CD14-positive monocyte (primary cell): ENCODE data around the gene SLK. TPM values are rescaled to one million over a fixed set of nuclear protein-coding genes. Genes with fewer than 3 reads are reported as not detected.

Experiments
- DNase-seq, 3 donors: peaks; one replicate each; pipeline ENCODE4 v3.0.0-alpha.2; 2011 to 2022
- H2AFZ ChIP-seq: 2 replicates; pipeline ENCODE4 v1.6.0; 2012; ENCODE audit warnings: mild to moderate bottlenecking, low read depth, low read length, inconsistent platforms; ENCODE audit not compliant: insufficient read depth, poor library complexity, severe bottlenecking
- H3K27ac ChIP-seq, 2 donors: 1 replicate in 1 of 2; 2 replicates in 1 of 2; pipeline ENCODE4 v1.5.1; 2012 to 2013; ENCODE audit warnings: low read length in 2 of 2, control low read depth in 1 of 2, inconsistent platforms in 1 of 2, low read depth in 1 of 2, mild to moderate bottlenecking in 1 of 2
- H3K27me3 ChIP-seq, 2 donors: one replicate each; pipeline versions ENCODE4 v1.6.0 to v1.6.1; 2011 to 2013; ENCODE audit warnings: low read length in 2 of 2; ENCODE audit not compliant: control insufficient read depth in 2 of 2, insufficient read depth in 2 of 2
- H3K36me3 ChIP-seq, 2 donors: replicated peaks in 1 of 2; 1 replicate in 1 of 2; 2 replicates in 1 of 2; pipeline versions ENCODE4 v1.5.1 to v1.6.1; 2012 to 2013; ENCODE audit warnings: low read length in 2 of 2, control low read depth in 1 of 2, inconsistent platforms in 1 of 2, mild to moderate bottlenecking in 1 of 2; ENCODE audit not compliant: insufficient read depth in 2 of 2, control insufficient read depth in 1 of 2
- H3K4me1 ChIP-seq, 2 donors: 1 replicate in 1 of 2; 2 replicates in 1 of 2; pipeline versions ENCODE4 v1.5.1 to v1.6.1; 2012 to 2013; ENCODE audit warnings: low read length in 2 of 2, control low read depth in 1 of 2, inconsistent platforms in 1 of 2, mild to moderate bottlenecking in 1 of 2, moderate library complexity in 1 of 2; ENCODE audit not compliant: insufficient read depth in 2 of 2, control insufficient read depth in 1 of 2
- H3K4me2 ChIP-seq: replicated peaks from 2 replicates; pipeline ENCODE3; 2012; ENCODE audit warnings: low read length, moderate library complexity, mild to moderate bottlenecking; ENCODE audit not compliant: poor library complexity, severe bottlenecking; ENCODE audit errors: extremely low read depth
- H3K4me3 ChIP-seq, 3 experiments: fragments of 200-600 bp in 1 of 3; sonication (generic) in 1 of 3; replicated peaks in 1 of 3; 1 replicate in 2 of 3; 2 replicates in 1 of 3; pipeline ENCODE4 v1.5.1; 2011 to 2013; ENCODE audit warnings: low read length in 3 of 3, mild to moderate bottlenecking in 3 of 3, control low read depth in 2 of 3, low read depth in 2 of 3, inconsistent platforms in 1 of 3, moderate library complexity in 1 of 3
- H3K79me2 ChIP-seq: 2 replicates; pipeline ENCODE4 v1.6.0; 2012; ENCODE audit warnings: mild to moderate bottlenecking, control low read depth, inconsistent platforms, low read length, moderate library complexity; ENCODE audit not compliant: insufficient read depth
- H3K9ac ChIP-seq: 2 replicates; pipeline ENCODE4 v1.6.0; 2017; ENCODE audit warnings: low read length, mild to moderate bottlenecking; ENCODE audit not compliant: insufficient read depth, poor library complexity, severe bottlenecking
- H3K9me3 ChIP-seq, 2 donors: replicated peaks in 1 of 2; 1 replicate in 1 of 2; 2 replicates in 1 of 2; pipeline versions ENCODE4 v1.5.1 to v1.6.1; 2012 to 2013; ENCODE audit warnings: low read length in 2 of 2, control low read depth in 1 of 2; ENCODE audit not compliant: control insufficient read depth in 1 of 2, insufficient read depth in 1 of 2
- H4K20me1 ChIP-seq: 2 replicates; pipeline ENCODE4 v1.6.0; 2012; ENCODE audit warnings: mild to moderate bottlenecking, low read length, control low read depth, moderate library complexity; ENCODE audit not compliant: insufficient read depth
- H3K27ac Mint-ChIP-seq, 7 donors: one replicate each; pipeline ENCODE4 v1.8.0; 2020; ENCODE audit warnings: mild to moderate bottlenecking in 7 of 7, mixed read lengths in 7 of 7, moderate library complexity in 6 of 7, inconsistent platforms in 2 of 7
- H3K27me3 Mint-ChIP-seq, 3 donors: one replicate each; pipeline ENCODE4 v1.8.0; 2021 to 2022; ENCODE audit warnings: low read depth in 3 of 3, mild to moderate bottlenecking in 3 of 3, mixed read lengths in 3 of 3, moderate library complexity in 3 of 3, inconsistent platforms in 1 of 3
- H3K36me3 Mint-ChIP-seq, 2 donors: one replicate each; pipeline ENCODE4 v1.8.0; 2020; ENCODE audit warnings: mixed read lengths in 2 of 2, inconsistent platforms in 1 of 2, mild to moderate bottlenecking in 1 of 2
- H3K4me1 Mint-ChIP-seq: one replicate; pipeline ENCODE4 v1.8.0; 2020; ENCODE audit warnings: mild to moderate bottlenecking, mixed read lengths
- H3K4me3 Mint-ChIP-seq, 2 donors: one replicate each; pipeline ENCODE4 v1.8.0; 2020; ENCODE audit warnings: mild to moderate bottlenecking in 2 of 2, mixed read lengths in 2 of 2, moderate library complexity in 1 of 2
- H3K9me3 Mint-ChIP-seq, 7 donors: one replicate each; pipeline ENCODE4 v1.8.0; 2020 to 2022; ENCODE audit warnings: mixed read lengths in 7 of 7, mild to moderate bottlenecking in 6 of 7, moderate library complexity in 6 of 7, inconsistent platforms in 2 of 7
- CTCF ChIP-seq: fragments of 200-600 bp; IDR thresholded peaks from one replicate; pipeline ENCODE4 v1.8.0; 2022; ENCODE audit warnings: antibody characterized with exemption, mild to moderate bottlenecking
- WGBS: methylation state at CpG from one replicate; pipeline ENCODE4 v1.1.5; 2013; ENCODE audit warnings: missing lambda C conversion rate; ENCODE audit not compliant: insufficient coverage; 5-methylcytosine and 5-hydroxymethylcytosine counted together
- intact Hi-C, 2 donors: fragments of 100-400 bp; cut with micrococcal nuclease; formaldehyde crosslinking; loops; one replicate each; pipeline versions ENCODE4 v1.15.0 to v1.15.1; 2023
- polyA plus RNA-seq, 3 donors: library from polyadenylated mRNA; depleted of rRNA in 1 of 3; unstranded in 2 of 3; stranded (reverse) in 1 of 3; fragments of 300-500 nt in 2 of 3; fragments of >200 nt in 1 of 3; fragmentation: Illumina TruSeq in 2 of 3; gene quantifications; 1 replicate in 2 of 3; 2 replicates in 1 of 3; pipeline ENCODE4 v1.2.3, GENCODE V29; 2012 to 2021

SLK gene
- polyA plus RNA-seq, 3 donors: 2.9 to 6.5 (median 4.4) TPM

DNA sequence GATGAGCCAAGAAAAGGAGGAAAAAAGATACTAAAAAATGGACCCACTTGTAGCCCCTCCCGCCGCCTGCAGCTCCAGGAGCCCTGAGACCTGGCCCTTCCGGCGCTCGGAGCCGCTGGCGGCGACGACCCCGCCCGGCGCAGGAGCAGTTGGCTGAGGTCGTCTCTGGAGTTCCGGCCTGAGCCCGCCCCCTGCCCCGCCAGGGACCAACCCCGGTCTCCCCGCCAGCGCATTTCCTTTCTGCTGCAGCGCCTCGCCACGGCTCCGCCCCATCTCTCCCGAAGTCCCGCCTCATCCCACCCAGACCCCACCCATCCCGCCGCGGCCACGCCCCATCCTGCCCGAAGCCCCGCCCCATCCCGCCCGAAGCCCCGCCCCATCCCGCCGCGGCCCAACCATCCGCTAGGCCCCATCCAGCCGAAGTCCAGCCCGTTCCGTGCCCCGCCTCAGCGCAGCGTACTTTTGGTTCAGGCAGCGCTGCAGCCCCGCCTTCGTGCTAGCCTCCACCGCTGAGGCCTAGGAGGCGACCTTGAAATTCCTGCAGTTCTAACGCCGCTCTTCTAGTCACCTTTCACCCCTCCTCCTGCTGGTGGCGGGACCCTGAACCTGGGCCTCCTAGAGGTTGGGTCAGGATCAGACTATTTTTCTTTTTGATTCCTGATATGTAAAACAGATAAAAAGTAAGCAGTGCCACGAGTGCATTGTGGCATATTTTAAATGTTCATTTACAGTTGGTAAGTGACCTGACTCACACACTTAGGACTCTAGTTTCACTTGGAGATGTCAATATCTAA, 48.7 kb upstream of the SLK start, which contains the start of gene STN1:
Gene STN1 (minus strand): TSS at position 132 of the 794 bp plus-strand sequence. CDS start 590 bp downstream, outside the sequence.
- Histone ChIP-seq H3K79me2 (peaks cover 37% of the 10 kb centered on the region), H3K36me3 (peaks cover 0 to 1% of the 10 kb centered on the region in 2 donors), H3K9ac (peak within 1 kb of the TSS; percentile 81), H2AFZ (peak within 1 kb of the TSS; percentile 91), H3K27ac (peak within 1 kb of the TSS; percentile 79 to 93), H4K20me1 (no peaks in the 10 kb centered on the region), H3K27me3 (no peaks in the 10 kb centered on the region), H3K4me3 (peak within 1 kb of the TSS; percentile 56 to 88 (median 73)), H3K4me1 (peaks cover 34 to 47% of the 10 kb centered on the region in 2 donors), H3K4me2 (peak within 1 kb of the TSS; percentile 77), H3K9me3 (peaks cover 0 to 4% of the 10 kb centered on the region in 2 donors)
- peak; percentile 94 to 95 (median 94) for DNase-seq
- peaks cover 2 to 11% (median 7%) of the 10 kb centered on the region in 7 donors for H3K9me3 Mint-ChIP-seq
- peaks cover 9% of the 10 kb centered on the region in 2 donors for H3K36me3 Mint-ChIP-seq
- intact Hi-C loops: loop anchor here (5.0 to 10.0 kb wide), 6 partner anchors 49 to 437 kb away; partner anchors contain the start of genes SFR1 (in 2 of the 2), CFAP43 (in 1 of the 2), CFAP58 (in 1 of the 2) and GSTO2 (in 1 of the 2)
- H3K27me3 Mint-ChIP-seq: no peaks in the 10 kb centered on the region
- peaks cover 41% of the 10 kb centered on the region for H3K4me1 Mint-ChIP-seq
- TF ChIP-seq CTCF: no peak
- H3K27ac Mint-ChIP-seq: peak within 1 kb of the TSS; percentile 93 to 97 (median 95)
- peak within 1 kb of the TSS; percentile 92 to 98 for H3K4me3 Mint-ChIP-seq
- WGBS: 0% methylated on average over 36 of the region's 53 CpGs

DNA sequence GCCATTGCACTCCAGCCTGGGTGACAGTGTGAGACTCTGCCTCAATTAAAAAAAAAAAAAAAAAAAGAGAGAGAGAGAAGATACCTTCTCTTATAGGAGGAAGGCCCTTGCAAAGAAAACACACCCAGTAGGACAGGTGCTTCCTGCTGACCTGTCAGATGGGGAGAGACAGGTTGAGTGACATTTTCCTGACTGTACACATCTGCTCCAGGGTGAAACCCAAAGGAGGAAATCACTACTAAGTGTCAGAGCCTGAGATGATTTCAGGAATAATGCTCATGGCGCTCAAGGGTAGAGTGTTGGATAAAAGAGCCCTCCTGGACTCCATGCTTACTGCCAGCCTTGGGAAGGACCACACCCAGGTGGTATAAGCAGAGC, 47.3 kb upstream of the SLK start:
- H3K27ac Mint-ChIP-seq: no peak overlapping the region
- peaks cover 38% of the 10 kb centered on the region for H3K4me1 Mint-ChIP-seq

More for the DNA sequence above, 47.3 kb upstream of the SLK start:
- H3K27me3 Mint-ChIP-seq: no peaks in the 10 kb centered on the region
- Histone ChIP-seq H3K79me2 (peaks cover 34% of the 10 kb centered on the region), H3K9me3 (peaks cover 0 to 4% of the 10 kb centered on the region in 2 donors), H3K27ac (no peak overlapping the region), H2AFZ (peak overlapping the region; percentile 49), H3K4me2 (no peak overlapping the region), H3K27me3 (no peaks in the 10 kb centered on the region), H3K9ac (no peak overlapping the region), H3K4me3 (no peak overlapping the region), H4K20me1 (no peaks in the 10 kb centered on the region), H3K4me1 (peaks cover 34 to 47% of the 10 kb centered on the region in 2 donors), H3K36me3 (no peaks in the 10 kb centered on the region)
- no peak for DNase-seq
- intact Hi-C loops: loop anchor here (5.0 to 10.0 kb wide), 6 partner anchors 48 to 435 kb away; partner anchors contain the start of genes SFR1 (in 2 of the 2), SLK (in 2 of the 2), CFAP43 (in 1 of the 2) and CFAP58 (in 1 of the 2)
- H3K36me3 Mint-ChIP-seq: peaks cover 8% of the 10 kb centered on the region in 2 donors
- no peak overlapping the region for H3K4me3 Mint-ChIP-seq
- H3K9me3 Mint-ChIP-seq: peaks cover 2 to 9% (median 7%) of the 10 kb centered on the region in 7 donors
- no peak for TF ChIP-seq CTCF
- no CpG with 5 or more reads among the region's 1 CpG for WGBS
